ACC112 (cell line): ENCODE measurements around the gene RNASE11.

Source experiments
- H2AFZ ChIP-seq: fragments of 200-600 bp; sonication (generic); one replicate; pipeline ENCODE4 v1.6.0; 2017; ENCODE audit warnings: antibody characterized with exemption, low read length; ENCODE audit not compliant: unreplicated experiment
- H3K27ac ChIP-seq: fragments of 200-600 bp; sonication (generic); 2 replicates; pipeline ENCODE4 v1.5.1; 2014; ENCODE audit warnings: low read depth, mild to moderate bottlenecking, antibody characterized with exemption, low read length, moderate library complexity
- H3K27me3 ChIP-seq: fragments of 200-600 bp; sonication (generic); 2 replicates; pipeline ENCODE4 v1.6.1; 2014; ENCODE audit warnings: mild to moderate bottlenecking, antibody characterized with exemption, low read length, moderate library complexity, mixed read lengths; ENCODE audit not compliant: insufficient read depth
- H3K36me3 ChIP-seq: fragments of 200-600 bp; sonication (generic); 2 replicates; pipeline ENCODE4 v1.6.1; 2016; ENCODE audit warnings: mild to moderate bottlenecking, antibody characterized with exemption, low read length, moderate library complexity, mixed read lengths; ENCODE audit not compliant: insufficient read depth
- H3K4me1 ChIP-seq: fragments of 200-600 bp; sonication (generic); one replicate; pipeline ENCODE4 v1.6.1; 2016; ENCODE audit warnings: low read length, mixed read lengths; ENCODE audit not compliant: insufficient read depth, unreplicated experiment, control insufficient read depth
- H3K4me3 ChIP-seq: fragments of 200-600 bp; sonication (generic); 2 replicates; pipeline ENCODE4 v1.5.1; 2014; ENCODE audit warnings: mild to moderate bottlenecking, low read depth, low read length
- H3K79me2 ChIP-seq: fragments of 200-600 bp; sonication (generic); one replicate; pipeline ENCODE4 v1.6.0; 2016; ENCODE audit warnings: low read length; ENCODE audit not compliant: control insufficient read depth, unreplicated experiment, insufficient read depth

Gene RNASE11

DNA sequence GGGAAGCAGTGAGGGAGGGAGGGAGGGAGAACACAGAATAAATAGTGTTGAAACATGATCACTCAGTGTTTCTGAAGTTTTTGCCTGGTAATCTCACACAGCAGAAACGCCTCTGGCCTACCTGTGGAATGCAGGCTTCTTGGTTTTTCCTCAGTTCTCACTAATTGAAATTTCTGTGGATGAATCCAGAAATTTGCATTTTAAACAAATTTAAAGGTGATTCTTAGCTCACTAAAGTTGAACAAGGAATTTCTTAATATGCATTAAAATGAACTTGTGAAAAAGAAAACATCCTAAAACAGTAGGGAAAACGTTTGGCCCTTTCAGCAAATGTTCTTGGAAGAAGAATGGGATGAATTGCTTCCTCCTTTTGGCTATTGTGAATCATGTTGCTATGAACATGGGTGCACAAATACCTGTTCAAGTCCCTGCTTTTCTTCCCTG is 28.3 kb downstream of the RNASE11 start:
- peaks cover 32% of the 10 kb centered on the region for H3K27me3 ChIP-seq
- no peak overlapping the region for H3K27ac ChIP-seq
- no peak overlapping the region for H3K4me3 ChIP-seq
- no peaks in the 10 kb centered on the region for H3K4me1 ChIP-seq
- no peaks in the 10 kb centered on the region for H3K36me3 ChIP-seq
- H3K79me2 ChIP-seq = no peaks in the 10 kb centered on the region
- no peak overlapping the region for H2AFZ ChIP-seq

GRCh38 chr14:20557212-20557542 is 30.6 kb downstream of the RNASE11 start:
- Histone ChIP-seq H2AFZ (no peak overlapping the region), H3K79me2 (no peaks in the 10 kb centered on the region), H3K4me1 (no peaks in the 10 kb centered on the region), H3K36me3 (no peaks in the 10 kb centered on the region), H3K27me3 (peaks cover 18% of the 10 kb centered on the region; the same call in 1 of the 2 replicates), H3K27ac (no peak overlapping the region), H3K4me3 (no peak overlapping the region)

- Histone ChIP-seq H3K4me1 (no peaks in the 10 kb centered on the region), H3K4me3 (no peak overlapping the region), H2AFZ (no peak overlapping the region), H3K27me3 (peaks cover 15% of the 10 kb centered on the region; the same call in 1 of the 2 replicates), H3K36me3 (no peaks in the 10 kb centered on the region), H3K27ac (no peak overlapping the region), H3K79me2 (no peaks in the 10 kb centered on the region)
These were observed 31.1 kb downstream of the RNASE11 start for GRCh38 chr14:20556500-20557211.

- no peak overlapping the region for H3K4me3 ChIP-seq
- no peaks in the 10 kb centered on the region for H3K36me3 ChIP-seq
- no peaks in the 10 kb centered on the region for H3K4me1 ChIP-seq
- no peaks in the 10 kb centered on the region for H3K79me2 ChIP-seq
- no peak overlapping the region for H3K27ac ChIP-seq
- H3K27me3 ChIP-seq = peaks cover 14% of the 10 kb centered on the region; the same call in 1 of the 2 replicates
- H2AFZ ChIP-seq = no peak overlapping the region
These were observed 32.0 kb downstream of the RNASE11 start for GRCh38 chr14:20555845-20556244.

DNA sequence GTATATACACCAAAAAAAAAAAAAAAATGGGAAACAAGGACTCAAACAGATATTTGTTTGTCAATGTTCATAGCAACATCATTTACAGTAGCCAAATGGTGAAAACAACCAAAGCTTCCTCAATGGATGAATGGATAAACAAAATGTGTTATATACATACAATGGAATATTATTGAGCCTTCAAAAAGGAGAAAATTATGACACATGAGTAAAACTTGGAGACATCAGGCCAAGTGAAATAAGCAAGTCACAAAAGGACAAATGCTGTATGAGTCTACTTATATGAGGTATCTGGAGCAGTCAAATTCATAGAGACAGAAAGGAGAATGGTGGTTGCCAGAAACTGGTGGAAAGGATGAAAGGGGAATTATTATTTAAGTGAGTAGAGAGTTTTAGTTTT is 34.8 kb downstream of the RNASE11 start:
- Histone ChIP-seq H3K4me1 (no peaks in the 10 kb centered on the region), H2AFZ (no peak overlapping the region), H3K4me3 (no peak overlapping the region), H3K27me3 (peaks cover 14% of the 10 kb centered on the region; the same call in 1 of the 2 replicates), H3K27ac (no peak overlapping the region), H3K79me2 (no peaks in the 10 kb centered on the region), H3K36me3 (no peaks in the 10 kb centered on the region)

DNA sequence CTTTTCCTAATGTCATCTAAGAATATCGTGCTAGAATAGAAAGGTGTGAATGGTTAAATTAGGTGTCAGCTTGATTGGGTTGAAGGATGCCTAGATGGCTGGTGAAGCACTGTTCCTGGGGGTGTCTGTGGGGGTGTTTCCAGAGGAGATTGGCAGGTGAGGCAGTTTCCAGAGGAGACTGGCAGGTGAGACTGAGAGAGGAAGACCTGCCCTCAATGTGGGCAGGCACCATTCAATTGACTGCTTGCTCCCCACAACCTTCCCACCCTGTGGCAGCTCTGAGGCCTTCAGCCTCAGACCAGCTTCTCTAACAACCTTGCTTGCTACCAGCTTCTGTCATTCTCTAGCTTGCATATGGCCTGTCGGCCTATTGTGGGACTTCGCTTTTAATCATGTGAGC is 36.2 kb downstream of the RNASE11 start:
- Histone ChIP-seq H3K27ac (no peak overlapping the region), H3K27me3 (peaks cover 20% of the 10 kb centered on the region), H3K4me3 (no peak overlapping the region), H3K79me2 (no peaks in the 10 kb centered on the region), H3K4me1 (no peaks in the 10 kb centered on the region), H3K36me3 (no peaks in the 10 kb centered on the region), H2AFZ (no peak overlapping the region)

- Histone ChIP-seq H3K27ac (no peak overlapping the region), H3K4me1 (no peaks in the 10 kb centered on the region), H3K79me2 (no peaks in the 10 kb centered on the region), H3K27me3 (peaks cover 24% of the 10 kb centered on the region), H3K4me3 (no peak overlapping the region), H3K36me3 (no peaks in the 10 kb centered on the region), H2AFZ (no peak overlapping the region)
These were observed 36.9 kb downstream of the RNASE11 start for GRCh38 chr14:20550926-20551325.

DNA sequence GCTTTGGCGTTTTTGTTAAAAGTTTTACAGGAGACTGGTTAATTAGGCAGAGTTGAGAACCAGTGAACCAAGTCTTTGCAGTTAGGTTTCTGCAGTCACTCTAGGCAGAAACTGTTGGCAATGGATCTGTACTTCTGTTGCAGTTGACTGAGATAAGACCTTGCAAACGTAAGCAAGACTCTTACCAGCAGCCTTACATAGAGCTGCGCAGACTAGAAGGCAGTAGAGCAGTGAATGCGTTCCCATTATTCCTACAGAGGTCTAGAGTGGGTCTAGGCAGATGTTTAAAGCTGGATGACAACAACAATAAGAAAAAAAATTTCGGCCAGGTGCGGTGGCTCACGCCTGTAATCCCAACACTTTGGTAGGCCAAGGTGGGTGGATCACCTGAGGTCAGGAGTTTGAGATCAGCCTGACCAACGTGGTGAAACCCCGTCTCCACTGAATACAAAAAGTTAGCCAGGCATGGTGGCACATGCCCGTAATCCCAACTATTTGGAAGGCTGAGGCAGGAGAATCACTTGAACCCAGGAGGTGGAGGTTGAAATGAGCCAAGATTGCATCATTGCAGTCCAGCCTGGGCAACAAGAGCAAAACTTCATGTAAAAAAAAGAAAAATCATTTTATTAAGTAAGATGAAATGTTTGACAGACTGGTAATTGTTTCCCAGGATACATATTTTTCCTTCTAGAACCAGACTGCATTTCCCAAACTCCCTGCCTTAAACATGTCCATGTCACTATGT is 39.2 kb downstream of the RNASE11 start:
- no peak overlapping the region for H3K4me3 ChIP-seq
- H3K36me3 ChIP-seq = no peaks in the 10 kb centered on the region
- H3K27ac ChIP-seq = no peak overlapping the region
- H2AFZ ChIP-seq = no peak overlapping the region
- no peaks in the 10 kb centered on the region for H3K79me2 ChIP-seq
- no peaks in the 10 kb centered on the region for H3K4me1 ChIP-seq
- peaks cover 36% of the 10 kb centered on the region for H3K27me3 ChIP-seq

- peaks cover 41% of the 10 kb centered on the region for H3K27me3 ChIP-seq
- H3K79me2 ChIP-seq = no peaks in the 10 kb centered on the region
- no peak overlapping the region for H2AFZ ChIP-seq
These were observed 40.9 kb downstream of the RNASE11 start for GRCh38 chr14:20546877-20547276.

GRCh38 chr14:20539906-20540305 is 47.9 kb downstream of the RNASE11 start:
- Histone ChIP-seq H3K79me2 (no peaks in the 10 kb centered on the region), H3K27me3 (peaks cover 21% of the 10 kb centered on the region), H2AFZ (no peak overlapping the region), H3K27ac (no peak overlapping the region), H3K36me3 (no peaks in the 10 kb centered on the region), H3K4me3 (no peak overlapping the region), H3K4me1 (no peaks in the 10 kb centered on the region)

More at GRCh38 chr14:20546877-20547276, 40.9 kb downstream of the RNASE11 start:
- Histone ChIP-seq H3K4me1 (no peaks in the 10 kb centered on the region), H3K4me3 (no peak overlapping the region), H3K36me3 (no peaks in the 10 kb centered on the region), H3K27ac (no peak overlapping the region)
